C4-2B (cell line): ENCODE measurements around the gene SAMD4B.
"Not testable (repeated sequence)": the region's sequence is repeated elsewhere in the genome, so short reads cannot be mapped to it uniquely, and the experiment has no call there.

ENCODE experiments used
- H3K27ac ChIP-seq: fragments of 450-650 bp; 2 replicates; pipeline ENCODE4 v1.5.1; 2017
- ZFX ChIP-seq: fragments of 450-650 bp; IDR thresholded peaks from 2 replicates; pipeline ENCODE4 v1.6.1; 2017
- TF ChIP-seq, protein P1 (sequence below): fragments of 450-650 bp; conservative IDR thresholded peaks from 2 replicates; pipeline ENCODE4 v1.5.1; 2017; ENCODE audit warnings: mild to moderate bottlenecking

Gene SAMD4B

DNA sequence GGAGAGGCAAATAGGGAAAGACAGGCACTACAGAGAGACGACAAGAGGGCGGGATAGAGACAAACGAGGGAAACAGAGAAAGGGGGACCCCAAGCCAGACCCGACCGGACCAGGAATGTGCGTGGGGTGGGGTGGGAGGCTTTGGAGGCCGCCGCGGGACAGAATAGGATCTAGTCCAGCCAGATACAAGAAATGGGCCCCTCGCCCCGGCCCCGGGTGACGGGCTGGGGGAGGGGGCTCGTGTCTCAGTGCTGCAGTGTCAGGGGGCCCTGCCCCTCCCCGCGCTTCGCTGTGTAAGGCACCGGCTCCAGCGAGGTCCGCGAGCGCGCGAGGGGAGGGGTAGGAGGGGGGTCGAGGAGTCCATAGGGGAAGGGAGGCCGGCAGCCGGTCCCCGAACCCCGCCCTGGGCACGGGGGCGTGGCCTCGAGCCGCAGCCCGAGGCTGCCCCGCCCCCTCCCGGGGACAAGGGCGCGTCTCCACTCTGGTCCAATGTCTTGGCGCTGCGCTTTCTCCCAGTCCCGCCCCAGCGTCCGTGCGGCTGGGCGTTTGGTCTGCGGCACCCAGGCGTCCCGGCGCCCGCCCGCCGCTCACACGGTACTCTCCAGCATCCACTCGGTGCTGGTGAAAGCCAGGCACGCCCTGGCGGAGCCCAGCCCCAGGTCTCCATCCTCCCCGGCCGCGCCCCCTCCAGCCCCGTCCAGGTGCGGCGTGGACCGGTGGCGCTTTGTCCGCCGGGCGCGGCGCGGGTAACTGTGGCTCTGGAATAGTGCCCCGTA, 35.0 kb upstream of the SAMD4B start:
- TF ChIP-seq, protein P1, sequence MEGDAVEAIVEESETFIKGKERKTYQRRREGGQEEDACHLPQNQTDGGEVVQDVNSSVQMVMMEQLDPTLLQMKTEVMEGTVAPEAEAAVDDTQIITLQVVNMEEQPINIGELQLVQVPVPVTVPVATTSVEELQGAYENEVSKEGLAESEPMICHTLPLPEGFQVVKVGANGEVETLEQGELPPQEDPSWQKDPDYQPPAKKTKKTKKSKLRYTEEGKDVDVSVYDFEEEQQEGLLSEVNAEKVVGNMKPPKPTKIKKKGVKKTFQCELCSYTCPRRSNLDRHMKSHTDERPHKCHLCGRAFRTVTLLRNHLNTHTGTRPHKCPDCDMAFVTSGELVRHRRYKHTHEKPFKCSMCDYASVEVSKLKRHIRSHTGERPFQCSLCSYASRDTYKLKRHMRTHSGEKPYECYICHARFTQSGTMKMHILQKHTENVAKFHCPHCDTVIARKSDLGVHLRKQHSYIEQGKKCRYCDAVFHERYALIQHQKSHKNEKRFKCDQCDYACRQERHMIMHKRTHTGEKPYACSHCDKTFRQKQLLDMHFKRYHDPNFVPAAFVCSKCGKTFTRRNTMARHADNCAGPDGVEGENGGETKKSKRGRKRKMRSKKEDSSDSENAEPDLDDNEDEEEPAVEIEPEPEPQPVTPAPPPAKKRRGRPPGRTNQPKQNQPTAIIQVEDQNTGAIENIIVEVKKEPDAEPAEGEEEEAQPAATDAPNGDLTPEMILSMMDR, result no peak
- TF ChIP-seq ZFX, result no peak
- no peak overlapping the region for H3K27ac ChIP-seq

DNA sequence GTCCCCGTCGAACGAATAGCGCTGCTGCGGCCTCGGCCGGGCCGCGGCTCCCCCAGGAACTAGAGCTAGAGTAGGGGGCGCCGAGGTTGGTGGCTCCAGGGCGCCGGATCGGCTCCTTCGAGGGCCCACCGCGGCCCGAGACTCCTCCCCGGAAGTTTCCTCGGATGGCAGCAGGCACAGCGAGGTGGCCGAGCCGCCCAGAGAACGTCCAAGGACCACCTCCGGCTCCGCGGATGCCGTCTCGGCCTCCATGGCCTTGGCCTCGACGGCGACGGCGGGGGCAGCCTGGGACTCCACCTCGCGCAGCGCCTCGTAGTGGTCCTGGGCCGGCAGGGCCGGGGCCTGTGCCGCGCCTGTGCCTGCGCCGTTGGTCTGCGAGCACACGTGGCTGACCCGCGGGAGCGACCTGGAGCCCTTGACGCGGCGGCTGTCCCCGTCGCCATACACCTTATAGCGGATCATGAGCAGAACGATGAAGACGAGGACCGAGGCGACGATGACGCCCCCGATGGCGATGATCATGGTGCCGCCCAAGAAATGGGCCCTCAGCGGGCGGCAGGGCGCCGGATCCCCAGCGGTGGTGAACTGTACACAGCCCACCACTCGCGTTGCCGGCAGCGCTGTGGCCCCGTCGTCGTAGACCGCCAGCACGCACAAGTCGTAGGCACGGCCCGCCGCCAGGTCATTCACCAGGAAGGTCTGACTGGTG, 34.2 kb upstream of the SAMD4B start:
- H3K27ac ChIP-seq, result no peak overlapping the region

DNA sequence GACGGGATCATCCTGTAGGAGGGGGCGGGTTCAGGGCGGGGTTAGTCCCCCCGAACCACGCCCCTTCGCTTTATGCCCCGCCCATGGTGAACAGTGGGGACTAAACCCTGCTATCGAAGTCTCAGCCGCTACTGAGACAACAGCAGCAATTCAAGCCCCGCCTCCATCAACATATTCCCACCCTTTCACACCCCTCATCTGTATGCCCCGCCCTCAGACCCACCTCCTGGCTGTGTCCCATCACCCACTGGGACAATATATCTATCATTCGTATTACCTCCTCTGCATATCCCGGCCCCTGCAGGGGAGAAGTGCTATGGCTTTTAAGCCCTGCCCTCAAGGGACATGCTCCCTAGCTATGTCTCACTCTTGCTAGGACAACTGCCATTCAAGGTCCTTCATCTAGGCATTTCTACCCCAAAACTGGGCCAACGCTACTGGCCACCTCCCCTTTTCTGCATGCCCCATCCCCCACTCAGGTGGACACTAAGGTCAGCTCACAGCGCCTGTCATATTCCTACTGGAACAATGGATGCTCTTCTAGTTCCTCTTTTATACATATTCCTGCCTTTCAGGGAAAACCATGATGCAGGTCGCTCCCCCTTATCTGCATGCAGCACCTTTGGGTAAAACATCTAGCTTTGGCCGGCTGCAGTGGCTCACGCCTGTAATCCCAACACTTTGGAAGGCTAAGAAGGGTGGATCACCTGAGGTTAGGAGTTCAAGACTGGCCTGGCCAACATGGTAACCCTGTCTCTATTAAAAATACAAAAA, 33.5 kb upstream of the SAMD4B start:
- H3K27ac ChIP-seq, result no peak overlapping the region
- TF ChIP-seq ZFX, result no peak

More for the DNA sequence above, 34.2 kb upstream of the SAMD4B start:
- no peak for TF ChIP-seq ZFX
- TF ChIP-seq, protein P1, result no peak

DNA sequence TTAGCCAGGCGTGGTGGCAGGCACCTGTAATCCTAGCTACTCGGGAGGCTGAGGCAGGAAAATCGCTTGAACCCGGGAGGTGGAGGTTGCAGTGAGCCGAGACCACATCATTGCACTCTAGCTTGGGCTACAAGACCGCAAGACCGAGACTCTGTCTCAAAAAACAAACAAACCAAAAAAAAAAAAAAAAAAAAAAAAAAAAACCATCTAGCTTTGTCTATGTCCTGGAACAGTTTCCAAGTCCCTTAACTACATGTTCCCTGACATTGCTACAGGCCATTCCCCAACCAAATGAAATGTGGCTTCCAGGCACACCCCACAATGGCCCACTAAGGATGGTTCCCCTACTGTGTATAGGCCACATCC, 32.9 kb upstream of the SAMD4B start:
- not testable (repeated sequence) for H3K27ac ChIP-seq

DNA sequence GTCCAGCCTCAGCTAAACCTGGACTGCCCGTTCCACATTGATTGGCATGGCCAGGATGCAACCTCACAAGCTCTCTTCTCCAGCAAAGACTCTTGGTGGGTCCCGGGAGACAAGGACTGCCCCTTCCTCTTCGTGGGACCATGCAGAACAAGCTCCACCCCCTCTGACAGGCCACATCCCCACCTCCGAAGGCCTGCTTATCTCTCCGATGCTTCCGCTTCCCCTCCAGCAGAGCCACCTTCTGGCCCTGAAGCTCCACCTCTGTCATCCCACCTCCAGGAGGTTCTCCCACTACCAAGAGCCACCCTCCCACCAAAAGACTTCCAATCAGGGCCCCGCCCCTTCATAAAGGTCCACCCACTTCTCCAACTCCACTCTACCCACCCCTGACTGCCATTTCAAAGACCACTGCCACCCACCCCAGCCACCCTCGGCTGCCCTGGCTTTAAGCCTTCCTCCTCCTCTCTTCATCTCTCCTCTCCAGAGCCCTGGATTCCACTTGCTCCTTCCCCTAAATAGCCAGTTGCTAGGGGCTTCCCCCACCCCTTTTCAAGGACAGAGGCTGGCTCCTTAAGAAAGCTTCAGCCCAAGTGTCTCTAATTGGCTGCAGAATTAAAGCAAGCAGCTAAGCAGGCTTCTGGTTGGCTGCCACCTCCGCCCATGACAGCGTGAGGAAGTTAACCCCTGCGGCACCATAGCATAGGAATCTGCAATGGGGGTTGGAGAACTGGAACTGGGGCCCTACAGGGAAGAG, 31.5 kb upstream of the SAMD4B start:
- H3K27ac ChIP-seq, result no peak overlapping the region
- TF ChIP-seq, protein P1, result no peak
- no peak for TF ChIP-seq ZFX

DNA sequence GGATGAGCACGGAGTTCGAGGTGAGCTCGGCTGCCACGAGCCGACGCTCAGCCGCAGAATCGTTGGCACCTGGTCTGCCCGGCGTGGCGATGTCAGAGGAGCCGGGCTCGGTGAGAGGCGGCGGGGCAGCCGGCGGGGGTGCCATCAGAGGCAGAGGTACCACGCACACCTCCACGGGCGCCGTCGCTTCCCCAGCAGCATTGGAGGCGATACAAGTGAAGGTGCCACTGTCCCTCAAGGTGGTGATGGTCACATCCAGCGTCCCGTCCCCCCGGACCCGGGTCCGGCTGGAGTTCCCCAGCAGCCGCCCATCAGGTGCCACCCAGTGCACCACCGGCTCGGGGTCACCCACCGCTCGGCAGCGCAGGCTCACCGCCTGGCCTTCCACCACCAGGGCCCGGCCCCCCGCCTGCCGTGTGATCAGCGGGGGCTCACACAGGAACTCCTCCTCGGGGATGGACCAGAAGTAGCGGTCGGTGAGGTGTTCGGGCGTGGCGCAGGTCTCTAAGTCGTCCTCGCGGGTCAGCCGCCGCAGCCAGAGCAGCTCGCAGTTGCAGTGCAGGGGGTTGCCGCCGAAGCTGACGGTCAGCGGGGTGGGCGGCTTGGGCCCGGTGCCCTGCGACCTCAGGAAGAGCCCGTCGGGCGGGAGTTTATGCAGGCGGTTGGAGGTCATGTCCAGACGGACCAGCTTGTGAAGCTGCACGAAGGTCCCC, 28.0 kb upstream of the SAMD4B start:
- no peak for TF ChIP-seq ZFX
- TF ChIP-seq, protein P1, result no peak
- H3K27ac ChIP-seq, result no peak overlapping the region

DNA sequence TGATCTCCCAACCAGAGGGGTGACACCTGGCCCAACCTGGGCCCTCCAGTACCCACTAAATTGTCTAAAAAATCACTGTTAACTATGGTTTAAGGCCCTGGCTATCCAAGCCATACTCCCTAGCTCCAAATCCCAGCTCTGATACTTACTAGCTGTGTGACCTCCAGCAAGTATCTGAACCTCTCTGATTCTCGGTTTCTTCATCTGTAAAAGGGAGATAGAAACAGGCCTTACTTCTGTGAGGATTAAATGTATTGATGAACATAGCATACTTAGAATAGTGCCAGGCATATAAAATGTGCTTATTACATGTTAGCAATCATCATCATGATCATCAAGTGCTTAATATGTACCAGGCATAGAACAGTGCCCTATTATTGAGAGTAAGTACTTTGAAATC, 26.3 kb upstream of the SAMD4B start:
- TF ChIP-seq, protein P1, result no peak
- TF ChIP-seq ZFX, result no peak
- no peak overlapping the region for H3K27ac ChIP-seq
